ENCODE measurements around the gene GPATCH4. TPM values are rescaled to one million over a fixed set of nuclear protein-coding genes. Genes with fewer than 3 reads are reported as not detected.

Gene GPATCH4
- total RNA-seq, 4 donors from 2014 or later: 14.1 to 49.2 (median 24.5) TPM

- no peak for TF ChIP-seq CTCF (IDR thresholded peaks at IDR 0.05)
- TF ChIP-seq POLR2A (IDR thresholded peaks at IDR 0.05): no peak
- no peak for DNase-seq
- Histone ChIP-seq H3K36me3 (peaks cover 8 to 23% of the 10 kb centered on the region in 2 donors), H3K4me1 (peaks cover 11 to 12% of the 10 kb centered on the region in 2 donors), H3K27ac (no peak overlapping the region), H3K4me3 (replicated peaks in 1 of 3) (no peak overlapping the region), H3K9me3 (no peaks in the 10 kb centered on the region), H3K27me3 (no peaks in the 10 kb centered on the region)
- 85 to 94% methylated on average over 3 of the region's 3 CpGs for WGBS, 2 donors
- intact Hi-C loops (cut with DNase I): loop anchor here (5.0 kb wide), 1 partner anchor 87 kb away; no protein-coding TSS in a partner anchor
These were observed 7.1 kb downstream of the GPATCH4 start for GRCh38 chr1:156594190-156594589.

GRCh38 chr1:156593661-156593989 is 7.7 kb downstream of the GPATCH4 start:
- Histone ChIP-seq H3K4me3 (replicated peaks in 1 of 3) (no peak overlapping the region), H3K27ac (no peak overlapping the region), H3K36me3 (peaks cover 8 to 23% of the 10 kb centered on the region in 2 donors), H3K9me3 (no peaks in the 10 kb centered on the region), H3K4me1 (peaks cover 11 to 12% of the 10 kb centered on the region in 2 donors), H3K27me3 (no peaks in the 10 kb centered on the region)
- no peak for DNase-seq
- WGBS, 2 donors: 91 to 94% methylated on average over 6 to 8 of the region's 8 CpGs
- TF ChIP-seq CTCF (IDR thresholded peaks at IDR 0.05) (no peak), POLR2A (IDR thresholded peaks at IDR 0.05) (no peak)
- intact Hi-C loops (cut with DNase I): loop anchor here (5.0 kb wide), 1 partner anchor 86 kb away; no protein-coding TSS in a partner anchor

DNA sequence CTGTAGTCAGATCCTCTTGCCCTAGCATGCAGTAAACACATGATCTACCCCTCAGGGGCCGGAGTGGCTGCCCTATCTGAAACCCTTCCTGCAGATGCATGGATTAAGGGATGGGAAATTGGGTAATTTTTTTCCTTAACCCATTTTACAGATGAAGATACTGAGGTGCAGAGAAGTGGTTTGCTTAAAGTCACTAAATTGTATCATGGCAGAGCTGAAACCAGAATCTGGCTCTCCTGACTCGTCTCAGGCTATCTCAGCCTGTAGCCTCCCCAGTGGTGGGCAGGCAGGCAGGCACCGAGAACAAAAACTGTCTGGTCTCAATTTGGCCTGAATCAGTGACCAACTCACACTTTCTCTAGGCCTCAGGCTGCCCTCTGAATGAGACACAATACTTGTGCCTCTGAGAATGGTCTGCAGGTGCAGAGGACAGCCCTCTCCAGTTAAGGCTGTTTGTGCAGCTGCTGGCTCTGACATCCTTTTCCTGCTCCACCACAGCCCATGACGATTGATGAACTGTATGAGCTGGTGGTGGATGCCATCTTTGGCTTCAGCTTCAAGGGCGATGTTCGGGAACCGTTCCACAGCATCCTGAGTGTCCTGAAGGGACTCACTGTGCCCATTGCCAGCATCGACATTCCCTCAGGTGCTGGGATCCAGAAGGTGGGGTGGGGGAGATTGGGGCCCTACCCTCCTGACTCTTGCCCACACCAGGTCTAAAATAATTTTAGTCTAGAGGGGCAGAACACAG is 8.2 kb downstream of the GPATCH4 start:
- TF ChIP-seq CTCF (IDR thresholded peaks at IDR 0.05) (no peak), POLR2A (IDR thresholded peaks at IDR 0.05) (no peak)
- DNase-seq: no peak
- H3K27me3 ChIP-seq: no peaks in the 10 kb centered on the region
- no peak overlapping the region for H3K4me3 ChIP-seq (replicated peaks in 1 of 3)
- H3K27ac ChIP-seq: no peak overlapping the region
- H3K36me3 ChIP-seq: peaks cover 8 to 23% of the 10 kb centered on the region in 2 donors
- intact Hi-C loops (cut with DNase I): loop anchor here (5.0 kb wide), 1 partner anchor 86 kb away; no protein-coding TSS in a partner anchor
- peaks cover 11 to 12% of the 10 kb centered on the region in 2 donors for H3K4me1 ChIP-seq
- WGBS, 2 donors: 79 to 88% methylated on average over 8 of the region's 8 CpGs
- H3K9me3 ChIP-seq: no peaks in the 10 kb centered on the region

DNA sequence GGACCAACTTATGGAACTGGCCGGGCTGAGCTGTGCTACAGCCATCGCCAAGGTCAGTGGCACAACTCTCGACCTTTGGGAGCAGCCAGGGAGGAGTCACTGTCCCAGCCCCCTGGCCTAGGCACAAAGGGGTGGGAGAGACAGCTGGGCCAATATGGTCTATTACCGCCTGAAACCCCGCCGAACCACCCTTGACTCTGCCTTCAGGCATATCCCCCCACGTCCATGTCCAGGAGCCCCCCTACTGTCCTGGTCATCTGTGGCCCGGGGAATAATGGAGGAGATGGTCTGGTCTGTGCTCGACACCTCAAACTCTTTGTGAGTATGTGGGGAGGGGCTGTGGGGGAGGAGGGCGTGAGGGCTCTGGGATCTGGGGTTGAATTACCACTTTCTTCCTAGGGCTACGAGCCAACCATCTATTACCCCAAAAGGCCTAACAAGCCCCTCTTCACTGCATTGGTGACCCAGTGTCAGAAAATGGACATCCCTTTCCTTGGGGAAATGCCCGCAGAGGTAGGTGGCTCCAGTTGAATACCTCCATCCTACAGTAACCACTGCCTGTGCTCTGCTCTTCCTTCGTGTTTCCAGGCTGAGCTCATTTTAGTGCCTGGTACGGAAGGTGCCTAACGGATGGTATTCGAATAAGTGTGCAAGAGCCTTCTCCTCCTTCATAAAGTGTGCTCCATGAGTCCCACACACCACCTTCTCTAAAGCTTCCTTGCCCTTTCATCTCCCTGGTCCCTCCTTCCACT is 8.9 kb downstream of the GPATCH4 start:
- 48 to 49% methylated on average over 16 of the region's 16 CpGs for WGBS, 2 donors
- H3K4me3 ChIP-seq (replicated peaks in 1 of 3): peak overlapping the region; percentile 30 to 68 (median 44)
- DNase-seq: no peak
- intact Hi-C loops (cut with DNase I): loop anchor here (5.0 kb wide), 1 partner anchor 85 kb away; no protein-coding TSS in a partner anchor
- H3K36me3 ChIP-seq: peaks cover 6 to 23% of the 10 kb centered on the region in 2 donors
- H3K4me1 ChIP-seq: peaks cover 11 to 12% of the 10 kb centered on the region in 2 donors
- no peaks in the 10 kb centered on the region for H3K27me3 ChIP-seq
- TF ChIP-seq POLR2A (IDR thresholded peaks at IDR 0.05) (no peak), CTCF (IDR thresholded peaks at IDR 0.05) (no peak)
- peak overlapping the region in 2 of 3 donors; percentile 72 to 83 for H3K27ac ChIP-seq
- no peaks in the 10 kb centered on the region for H3K9me3 ChIP-seq
